ENCODE measurements around the gene POU2AF1.

The POU2AF1 gene

DNA sequence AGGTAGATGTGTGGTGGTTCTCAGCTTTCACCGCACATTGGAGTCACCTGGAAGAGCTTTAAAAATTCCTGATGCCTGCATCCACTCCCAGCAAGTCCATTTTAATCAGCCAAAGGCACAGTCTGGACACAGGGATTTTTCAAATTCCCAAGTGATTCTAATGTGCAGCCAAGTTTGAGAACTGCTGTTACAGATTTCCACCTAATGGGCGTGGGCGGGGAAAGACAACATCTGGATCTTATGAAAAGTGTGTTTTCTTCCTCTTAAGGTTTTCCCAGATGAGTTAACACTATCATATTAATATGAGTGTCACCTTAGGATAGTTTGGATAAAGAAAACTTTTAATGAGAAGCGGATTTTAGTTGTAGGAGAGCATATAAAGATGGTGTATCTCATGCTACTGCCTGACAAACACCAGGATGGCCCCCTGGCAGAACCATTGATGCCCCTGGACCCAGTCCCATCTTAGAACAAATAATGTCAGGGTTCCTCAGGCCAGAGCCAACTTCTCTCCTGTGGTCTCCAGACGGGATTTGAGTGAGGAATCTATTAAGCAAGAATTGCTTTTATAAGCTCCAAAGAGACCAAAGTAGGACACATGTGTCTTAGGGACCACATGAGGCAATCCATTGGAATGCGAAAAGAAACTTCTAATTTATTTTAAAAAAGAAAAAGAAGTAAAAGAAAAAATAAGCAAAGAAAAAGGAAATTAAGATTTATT lies 31.9 kb downstream of the POU2AF1 start:
- Histone ChIP-seq H3K4me3 (ENCODE audit: control insufficient read depth in 1 of 7, extremely low read depth in 1 of 7, insufficient read depth in 4 of 7, low read depth in 2 of 7, low read length in 6 of 7) (no peak overlapping the region), H3K9me3 (ENCODE audit: control extremely low read depth in 1 of 5, control insufficient read depth in 4 of 5, insufficient read depth in 2 of 5, low read depth in 1 of 5, low read length in 4 of 5) (no peaks in the 10 kb centered on the region), H3K27me3 (replicated peaks in 2 of 5; ENCODE audit: control insufficient read depth in 4 of 5, insufficient read depth in 5 of 5, low read length in 4 of 5) (peaks cover 0 to 3% (median 0%) of the 10 kb centered on the region in 5 experiments), H3K27ac (ENCODE audit: insufficient read depth in 1 of 2, low read depth in 1 of 2, low read length in 2 of 2, poor library complexity in 1 of 2, severe bottlenecking in 2 of 2) (no peak overlapping the region), H3K36me3 (ENCODE audit: control insufficient read depth in 4 of 4, insufficient read depth in 4 of 4, low read length in 3 of 4) (no peaks in the 10 kb centered on the region), H3K4me1 (ENCODE audit: control extremely low read depth in 1 of 4, control insufficient read depth in 4 of 4, insufficient read depth in 4 of 4, low read length in 3 of 4) (no peaks in the 10 kb centered on the region)
- ChIA-PET CTCF (no interaction called here), POLR2A (no interaction called here)
- DNase-seq, result no peak
- WGBS (ENCODE audit: insufficient coverage), result 100% methylated on average over 1 of the region's 6 CpGs

DNA sequence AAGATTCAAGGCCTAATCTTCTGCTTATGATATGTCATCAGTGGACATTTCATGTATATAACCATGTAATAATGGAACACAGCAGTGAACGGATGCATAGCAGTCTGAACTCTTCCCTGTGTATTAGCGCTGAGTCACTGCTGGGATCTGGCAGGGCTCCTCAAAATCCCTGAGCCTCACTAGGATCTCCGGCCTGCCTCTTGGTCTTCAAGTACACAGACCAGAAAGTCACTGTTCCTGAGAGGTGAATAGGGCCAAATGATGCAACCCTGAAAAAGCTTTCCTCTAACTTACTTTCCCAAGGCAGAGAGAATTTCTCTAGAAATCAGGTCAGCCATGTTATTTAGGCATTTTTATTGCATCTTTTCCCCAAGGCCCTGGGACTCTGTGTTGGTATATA lies 35.0 kb downstream of the POU2AF1 start:
- Histone ChIP-seq H3K27me3 (replicated peaks in 2 of 5; ENCODE audit: control insufficient read depth in 4 of 5, insufficient read depth in 5 of 5, low read length in 4 of 5) (no peaks in the 10 kb centered on the region), H3K4me3 (ENCODE audit: control insufficient read depth in 1 of 7, extremely low read depth in 1 of 7, insufficient read depth in 4 of 7, low read depth in 2 of 7, low read length in 6 of 7) (no peak overlapping the region), H3K9me3 (ENCODE audit: control extremely low read depth in 1 of 5, control insufficient read depth in 4 of 5, insufficient read depth in 2 of 5, low read depth in 1 of 5, low read length in 4 of 5) (peaks cover 0 to 10% (median 0%) of the 10 kb centered on the region in 5 experiments), H3K4me1 (ENCODE audit: control extremely low read depth in 1 of 4, control insufficient read depth in 4 of 4, insufficient read depth in 4 of 4, low read length in 3 of 4) (no peaks in the 10 kb centered on the region), H3K36me3 (ENCODE audit: control insufficient read depth in 4 of 4, insufficient read depth in 4 of 4, low read length in 3 of 4) (no peaks in the 10 kb centered on the region), H3K27ac (ENCODE audit: insufficient read depth in 1 of 2, low read depth in 1 of 2, low read length in 2 of 2, poor library complexity in 1 of 2, severe bottlenecking in 2 of 2) (no peak overlapping the region)
- ChIA-PET POLR2A (no interaction called here), CTCF (no interaction called here)
- WGBS (ENCODE audit: insufficient coverage), result 100% methylated on average over 3 of the region's 3 CpGs
- no peak for DNase-seq

DNA sequence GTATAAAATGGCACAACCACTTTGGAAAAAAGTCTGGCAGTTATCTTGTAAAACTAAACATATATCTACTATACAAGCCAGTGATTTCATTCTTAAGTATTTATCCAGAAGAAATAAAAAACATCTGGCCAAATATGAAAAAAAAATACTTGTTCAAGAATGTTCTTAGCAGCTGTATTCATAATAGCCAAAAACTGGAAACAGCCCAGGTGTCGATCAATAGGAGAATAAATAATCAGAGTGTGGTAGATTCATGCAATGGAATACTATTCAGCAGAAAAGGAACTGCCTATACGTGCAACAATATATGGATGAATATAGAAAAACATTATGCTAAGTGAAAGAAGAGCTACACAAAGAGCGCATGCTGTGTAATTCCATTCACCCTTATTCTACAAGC lies 36.7 kb downstream of the POU2AF1 start:
- ChIA-PET CTCF (no interaction called here), POLR2A (no interaction called here)
- Histone ChIP-seq H3K9me3 (ENCODE audit: control extremely low read depth in 1 of 5, control insufficient read depth in 4 of 5, insufficient read depth in 2 of 5, low read depth in 1 of 5, low read length in 4 of 5) (peaks cover 0 to 10% (median 0%) of the 10 kb centered on the region in 5 experiments), H3K27me3 (replicated peaks in 2 of 5; ENCODE audit: control insufficient read depth in 4 of 5, insufficient read depth in 5 of 5, low read length in 4 of 5) (no peaks in the 10 kb centered on the region), H3K36me3 (ENCODE audit: control insufficient read depth in 4 of 4, insufficient read depth in 4 of 4, low read length in 3 of 4) (no peaks in the 10 kb centered on the region), H3K27ac (ENCODE audit: insufficient read depth in 1 of 2, low read depth in 1 of 2, low read length in 2 of 2, poor library complexity in 1 of 2, severe bottlenecking in 2 of 2) (no peak overlapping the region), H3K4me3 (ENCODE audit: control insufficient read depth in 1 of 7, extremely low read depth in 1 of 7, insufficient read depth in 4 of 7, low read depth in 2 of 7, low read length in 6 of 7) (no peak overlapping the region), H3K4me1 (ENCODE audit: control extremely low read depth in 1 of 4, control insufficient read depth in 4 of 4, insufficient read depth in 4 of 4, low read length in 3 of 4) (no peaks in the 10 kb centered on the region)
- no peak for DNase-seq
- WGBS (ENCODE audit: insufficient coverage), result 86% methylated on average over 1 of the region's 3 CpGs

DNA sequence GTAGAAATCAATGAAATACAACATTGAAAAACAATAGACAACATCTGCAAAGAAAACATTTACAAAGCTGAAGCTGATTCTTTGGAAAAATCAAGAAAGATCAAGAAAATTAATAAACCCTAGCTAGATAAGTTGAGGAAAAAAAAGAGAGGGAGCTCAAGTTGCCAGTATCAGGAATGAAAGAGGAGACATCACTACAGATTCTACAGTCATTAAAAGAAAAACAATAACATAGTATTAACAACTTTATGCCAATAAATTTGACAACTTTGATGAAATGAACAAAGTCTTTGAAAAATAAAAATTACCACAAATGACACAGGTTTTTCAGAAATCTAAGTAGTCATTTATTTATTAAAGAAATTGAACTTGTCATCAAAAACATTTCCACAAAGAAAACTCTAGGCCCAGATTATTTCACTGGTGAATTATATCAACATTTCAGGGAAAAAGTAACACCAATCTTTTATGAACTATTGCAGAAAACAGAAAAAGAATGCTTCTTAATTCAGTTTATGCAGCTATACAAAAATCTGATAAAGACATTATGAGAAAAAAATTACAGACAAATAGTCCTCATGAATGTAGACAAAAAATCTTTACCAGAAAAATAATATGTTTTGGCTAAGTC lies 39.2 kb downstream of the POU2AF1 start:
- H3K27me3 ChIP-seq (replicated peaks in 2 of 5; ENCODE audit: control insufficient read depth in 4 of 5, insufficient read depth in 5 of 5, low read length in 4 of 5), result peaks cover 0 to 3% (median 0%) of the 10 kb centered on the region in 5 experiments
- peaks cover 0 to 10% (median 0%) of the 10 kb centered on the region in 5 experiments for H3K9me3 ChIP-seq (ENCODE audit: control extremely low read depth in 1 of 5, control insufficient read depth in 4 of 5, insufficient read depth in 2 of 5, low read depth in 1 of 5, low read length in 4 of 5)
- no peak overlapping the region for H3K4me3 ChIP-seq (ENCODE audit: control insufficient read depth in 1 of 7, extremely low read depth in 1 of 7, insufficient read depth in 4 of 7, low read depth in 2 of 7, low read length in 6 of 7)
- POLR2A ChIA-PET, result no interaction called here
- CTCF ChIA-PET, result no interaction called here
- H3K4me1 ChIP-seq (ENCODE audit: control extremely low read depth in 1 of 4, control insufficient read depth in 4 of 4, insufficient read depth in 4 of 4, low read length in 3 of 4), result no peaks in the 10 kb centered on the region
- DNase-seq, result no peak
- H3K27ac ChIP-seq (ENCODE audit: insufficient read depth in 1 of 2, low read depth in 1 of 2, low read length in 2 of 2, poor library complexity in 1 of 2, severe bottlenecking in 2 of 2), result no peak overlapping the region
- H3K36me3 ChIP-seq (ENCODE audit: control insufficient read depth in 4 of 4, insufficient read depth in 4 of 4, low read length in 3 of 4), result no peaks in the 10 kb centered on the region

DNA sequence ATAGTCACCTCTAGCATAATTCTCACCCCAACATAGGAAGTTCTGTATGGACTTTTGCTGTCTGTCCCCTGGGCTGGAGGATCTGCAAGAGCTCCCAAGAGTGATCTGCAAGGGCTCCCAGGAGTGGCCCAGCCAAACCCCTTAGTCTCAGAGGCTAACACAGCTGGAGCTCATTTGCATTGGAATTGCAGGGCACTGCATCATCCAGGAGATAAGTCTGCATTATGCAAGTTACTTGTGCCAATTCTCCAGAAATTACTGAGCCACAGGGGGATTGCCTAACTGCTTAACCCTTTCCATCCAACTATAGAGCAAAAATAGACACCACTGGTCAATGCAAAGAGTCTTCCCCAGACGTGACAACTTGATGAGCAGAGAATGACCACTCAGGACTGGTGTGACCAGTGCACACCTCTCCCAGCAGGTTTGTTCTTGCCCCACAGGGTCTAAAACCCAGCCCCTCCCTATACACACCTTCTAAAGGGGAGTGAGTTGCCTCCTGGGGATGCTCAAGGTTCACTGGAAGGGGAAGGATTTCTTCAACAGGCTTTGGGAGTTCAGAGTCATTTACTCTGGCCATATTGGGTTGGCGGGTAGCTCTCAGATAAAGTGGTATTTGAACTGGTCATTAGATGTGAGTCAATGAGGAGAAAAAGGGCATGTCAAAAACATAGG lies 42.4 kb downstream of the POU2AF1 start:
- WGBS (ENCODE audit: insufficient coverage), result 100% methylated on average over 2 of the region's 2 CpGs
- Histone ChIP-seq H3K27ac (ENCODE audit: insufficient read depth in 1 of 2, low read depth in 1 of 2, low read length in 2 of 2, poor library complexity in 1 of 2, severe bottlenecking in 2 of 2) (no peak overlapping the region), H3K36me3 (ENCODE audit: control insufficient read depth in 4 of 4, insufficient read depth in 4 of 4, low read length in 3 of 4) (no peaks in the 10 kb centered on the region), H3K9me3 (ENCODE audit: control extremely low read depth in 1 of 5, control insufficient read depth in 4 of 5, insufficient read depth in 2 of 5, low read depth in 1 of 5, low read length in 4 of 5) (peaks cover 0 to 10% (median 0%) of the 10 kb centered on the region in 5 experiments), H3K27me3 (replicated peaks in 2 of 5; ENCODE audit: control insufficient read depth in 4 of 5, insufficient read depth in 5 of 5, low read length in 4 of 5) (peaks cover 0 to 3% (median 0%) of the 10 kb centered on the region in 5 experiments), H3K4me1 (ENCODE audit: control extremely low read depth in 1 of 4, control insufficient read depth in 4 of 4, insufficient read depth in 4 of 4, low read length in 3 of 4) (no peaks in the 10 kb centered on the region), H3K4me3 (ENCODE audit: control insufficient read depth in 1 of 7, extremely low read depth in 1 of 7, insufficient read depth in 4 of 7, low read depth in 2 of 7, low read length in 6 of 7) (no peak overlapping the region)
- POLR2A ChIA-PET, result no interaction called here
- no peak for DNase-seq
- CTCF ChIA-PET, result no interaction called here

DNA sequence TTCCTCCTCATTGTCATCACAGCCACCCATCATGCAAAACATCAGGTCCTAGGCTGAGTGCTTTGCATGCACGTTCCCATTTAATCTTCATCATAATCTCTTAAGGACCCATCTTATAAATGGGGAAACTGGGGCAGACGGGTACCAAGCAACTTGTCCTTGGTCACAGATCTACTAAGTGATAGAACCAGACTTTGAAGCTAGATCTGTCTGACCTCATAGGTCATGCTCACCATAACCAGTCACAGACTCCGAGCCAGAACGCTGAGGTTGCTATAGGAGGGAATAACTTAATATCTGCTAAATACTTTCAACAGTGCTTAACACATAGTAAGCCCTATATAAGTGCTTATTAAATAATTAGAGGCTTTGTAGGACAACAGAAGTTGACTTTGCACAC lies 43.0 kb downstream of the POU2AF1 start:
- Histone ChIP-seq H3K27ac (ENCODE audit: insufficient read depth in 1 of 2, low read depth in 1 of 2, low read length in 2 of 2, poor library complexity in 1 of 2, severe bottlenecking in 2 of 2) (no peak overlapping the region), H3K27me3 (replicated peaks in 2 of 5; ENCODE audit: control insufficient read depth in 4 of 5, insufficient read depth in 5 of 5, low read length in 4 of 5) (peaks cover 0 to 3% (median 0%) of the 10 kb centered on the region in 5 experiments), H3K9me3 (ENCODE audit: control extremely low read depth in 1 of 5, control insufficient read depth in 4 of 5, insufficient read depth in 2 of 5, low read depth in 1 of 5, low read length in 4 of 5) (peaks cover 0 to 10% (median 0%) of the 10 kb centered on the region in 5 experiments), H3K4me3 (ENCODE audit: control insufficient read depth in 1 of 7, extremely low read depth in 1 of 7, insufficient read depth in 4 of 7, low read depth in 2 of 7, low read length in 6 of 7) (no peak overlapping the region), H3K4me1 (ENCODE audit: control extremely low read depth in 1 of 4, control insufficient read depth in 4 of 4, insufficient read depth in 4 of 4, low read length in 3 of 4) (no peaks in the 10 kb centered on the region), H3K36me3 (ENCODE audit: control insufficient read depth in 4 of 4, insufficient read depth in 4 of 4, low read length in 3 of 4) (no peaks in the 10 kb centered on the region)
- 100% methylated on average over 2 of the region's 4 CpGs for WGBS (ENCODE audit: insufficient coverage)
- DNase-seq, result no peak
- CTCF ChIA-PET, result no interaction called here
- POLR2A ChIA-PET, result no interaction called here

DNA sequence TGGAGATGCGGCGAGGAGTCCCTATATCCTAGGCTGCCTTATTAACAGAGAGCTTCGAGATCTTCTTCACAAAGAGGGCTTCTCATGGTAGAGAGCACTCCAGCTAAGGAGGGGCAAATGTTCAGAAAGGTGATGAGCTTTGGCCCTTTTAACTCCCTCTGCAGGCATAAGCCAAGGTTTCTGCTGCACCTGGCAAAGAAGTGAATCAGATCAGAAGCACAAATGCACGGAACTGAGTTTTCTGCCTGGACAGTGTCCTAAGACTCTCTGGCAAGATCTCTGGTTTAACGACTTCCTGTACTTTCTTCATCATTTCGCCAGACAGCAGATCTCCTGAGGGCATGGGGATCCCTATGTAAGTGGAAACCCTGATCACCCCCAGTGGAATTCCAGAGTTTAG lies 43.5 kb downstream of the POU2AF1 start:
- 91% methylated on average over 6 of the region's 6 CpGs for WGBS (ENCODE audit: insufficient coverage)
- peaks cover 0 to 10% (median 0%) of the 10 kb centered on the region in 5 experiments for H3K9me3 ChIP-seq (ENCODE audit: control extremely low read depth in 1 of 5, control insufficient read depth in 4 of 5, insufficient read depth in 2 of 5, low read depth in 1 of 5, low read length in 4 of 5)
- H3K27ac ChIP-seq (ENCODE audit: insufficient read depth in 1 of 2, low read depth in 1 of 2, low read length in 2 of 2, poor library complexity in 1 of 2, severe bottlenecking in 2 of 2), result no peak overlapping the region
- H3K4me3 ChIP-seq (ENCODE audit: control insufficient read depth in 1 of 7, extremely low read depth in 1 of 7, insufficient read depth in 4 of 7, low read depth in 2 of 7, low read length in 6 of 7), result no peak overlapping the region
- H3K27me3 ChIP-seq (replicated peaks in 2 of 5; ENCODE audit: control insufficient read depth in 4 of 5, insufficient read depth in 5 of 5, low read length in 4 of 5), result peaks cover 0 to 3% (median 0%) of the 10 kb centered on the region in 5 experiments
- DNase-seq, result no peak
- no peaks in the 10 kb centered on the region for H3K36me3 ChIP-seq (ENCODE audit: control insufficient read depth in 4 of 4, insufficient read depth in 4 of 4, low read length in 3 of 4)
- ChIA-PET POLR2A (no interaction called here), CTCF (no interaction called here)
- no peaks in the 10 kb centered on the region for H3K4me1 ChIP-seq (ENCODE audit: control extremely low read depth in 1 of 4, control insufficient read depth in 4 of 4, insufficient read depth in 4 of 4, low read length in 3 of 4)
